HG02970 (cell line): ENCODE data around the gene RAB11B.
"Not testable (repeated sequence)": the region's sequence is repeated elsewhere in the genome, so short reads cannot be mapped to it uniquely, and the experiment has no call there.

Experiments
- ATAC-seq: cut with Tn5 transposase; IDR thresholded peaks from one replicate; pipeline ENCODE4 v1.9.1; 2021; ENCODE audit warnings: mild to moderate bottlenecking, moderate library complexity, moderate number of reproducible peaks; ENCODE audit not compliant: unreplicated experiment, low FRiP score

The RAB11B gene

DNA sequence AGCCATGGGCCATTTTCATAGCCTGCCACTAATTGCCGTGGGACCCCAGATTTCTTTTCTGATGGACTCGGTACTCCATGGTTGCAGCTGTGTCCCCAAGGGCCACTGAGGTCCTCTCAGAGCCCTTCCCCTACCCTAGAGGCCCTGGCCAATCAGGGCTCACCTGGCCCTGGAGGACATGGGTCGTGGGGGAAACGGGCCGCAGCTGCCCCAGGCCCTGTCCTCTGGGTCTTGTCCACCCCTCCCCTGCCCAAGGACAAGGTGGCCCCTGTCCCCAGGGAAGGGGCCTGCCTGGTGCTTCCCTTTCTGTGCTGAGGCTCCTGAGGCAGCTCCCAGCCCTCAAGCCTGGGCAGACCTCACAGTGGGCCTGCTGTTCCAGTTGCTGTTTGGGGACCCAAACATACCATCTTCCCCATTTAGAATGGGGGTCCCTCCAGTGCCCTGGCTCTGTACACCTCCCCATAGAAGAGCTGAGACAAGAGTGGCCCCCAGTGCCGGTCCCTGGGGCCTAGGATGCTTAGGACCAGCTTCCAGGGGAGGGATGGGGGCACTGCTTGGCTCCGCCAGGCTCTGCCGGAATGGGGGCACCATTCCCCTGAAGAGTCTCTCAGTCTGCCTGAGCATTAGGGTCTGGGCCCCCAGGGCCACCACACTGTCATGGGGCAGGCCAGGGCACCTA is 3.2 kb downstream of the RAB11B start:
- no peak for ATAC-seq

DNA sequence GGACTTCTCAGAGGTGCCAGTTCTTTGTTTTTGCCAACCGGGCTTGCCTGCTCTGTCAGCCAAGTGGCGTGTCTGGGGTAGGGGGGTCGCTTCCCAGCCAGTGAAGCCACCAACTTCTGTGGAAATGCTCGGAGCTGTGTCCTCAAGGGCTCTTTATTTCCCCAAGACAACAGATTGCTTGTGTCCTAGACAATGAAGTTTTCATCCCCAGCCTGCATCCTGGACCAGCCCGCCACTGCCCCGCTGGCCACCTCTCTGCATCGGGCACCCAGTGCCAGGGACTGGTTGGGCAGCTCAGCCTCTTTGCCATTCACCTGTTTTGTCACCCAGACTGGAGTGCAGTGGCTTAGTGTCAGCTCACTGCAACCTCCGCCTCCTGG is 3.7 kb downstream of the RAB11B start:
- no peak for ATAC-seq

DNA sequence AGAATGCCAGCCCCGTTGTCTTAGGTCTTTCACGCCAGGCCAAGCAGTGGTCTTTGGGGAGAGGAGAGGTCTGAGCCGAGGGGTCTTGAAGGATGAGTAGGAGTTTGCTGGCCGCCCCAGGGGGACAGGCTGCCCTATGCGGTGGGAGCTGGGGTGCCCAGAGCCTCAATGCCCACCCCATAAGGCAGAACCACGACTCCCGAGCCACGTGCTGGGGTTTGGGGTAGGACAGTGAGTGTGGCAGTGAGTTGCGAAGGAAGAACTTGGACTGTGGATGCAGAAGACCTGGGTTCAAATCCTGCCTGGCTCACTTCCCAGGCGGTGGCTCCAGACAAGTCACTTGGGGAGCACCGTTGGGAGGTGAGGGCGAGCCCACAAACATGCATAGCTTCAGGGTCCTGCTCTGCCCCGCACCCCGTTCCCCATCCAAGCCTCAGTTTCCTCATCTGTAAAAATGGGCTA is 5.5 kb downstream of the RAB11B start:
- no peak for ATAC-seq

DNA sequence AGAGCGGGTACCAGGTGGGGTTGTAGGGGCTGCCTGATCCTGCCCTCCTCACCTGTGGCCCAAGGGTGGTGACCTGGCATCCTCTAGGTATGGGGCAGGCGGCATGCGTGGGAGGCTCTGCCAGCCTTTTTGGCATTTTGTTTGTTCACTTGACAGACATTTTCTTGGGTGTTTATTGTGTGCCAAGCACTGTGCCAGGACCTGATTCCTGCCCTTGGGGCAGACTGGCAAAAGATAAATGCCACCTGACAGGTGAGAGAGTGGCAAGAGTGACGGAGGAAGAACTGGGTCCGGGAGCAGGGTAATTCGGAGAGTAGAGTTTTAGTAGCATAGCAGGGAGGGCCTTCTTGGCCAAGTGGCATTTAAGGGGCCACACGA is 6.0 kb downstream of the RAB11B start:
- ATAC-seq, result no peak

DNA sequence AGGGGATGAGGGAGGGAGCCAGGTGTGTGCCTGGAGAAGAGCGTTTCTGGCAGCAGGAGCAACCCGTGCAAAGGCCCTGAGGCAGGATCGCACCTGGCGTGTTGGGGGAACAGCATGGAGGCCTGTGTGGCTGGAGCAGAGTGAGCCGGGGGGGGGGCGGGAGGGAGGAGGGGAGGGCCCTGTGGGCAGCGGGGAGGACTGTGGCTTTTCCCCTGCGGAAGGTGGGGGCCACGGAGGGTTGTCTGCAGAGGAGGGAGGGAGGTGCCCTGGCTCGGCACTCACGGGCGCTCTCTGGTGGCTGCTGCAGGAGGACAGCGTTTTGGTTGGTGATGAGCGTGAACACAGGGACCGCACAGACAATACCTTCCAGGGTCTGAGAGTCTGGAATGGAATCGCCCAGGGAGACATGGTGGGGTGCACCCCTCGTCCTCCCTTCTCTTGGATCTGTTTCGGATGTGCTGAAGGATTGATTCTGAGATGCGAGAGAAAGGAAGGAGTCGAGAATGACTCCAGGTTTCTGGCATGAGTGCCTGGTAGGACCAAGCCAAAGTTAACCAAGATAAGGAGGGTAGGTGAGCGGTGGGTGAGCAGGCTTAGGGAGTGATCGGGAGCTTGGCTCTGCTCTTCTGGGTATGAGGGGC is 6.5 kb downstream of the RAB11B start:
- ATAC-seq, result no peak

DNA sequence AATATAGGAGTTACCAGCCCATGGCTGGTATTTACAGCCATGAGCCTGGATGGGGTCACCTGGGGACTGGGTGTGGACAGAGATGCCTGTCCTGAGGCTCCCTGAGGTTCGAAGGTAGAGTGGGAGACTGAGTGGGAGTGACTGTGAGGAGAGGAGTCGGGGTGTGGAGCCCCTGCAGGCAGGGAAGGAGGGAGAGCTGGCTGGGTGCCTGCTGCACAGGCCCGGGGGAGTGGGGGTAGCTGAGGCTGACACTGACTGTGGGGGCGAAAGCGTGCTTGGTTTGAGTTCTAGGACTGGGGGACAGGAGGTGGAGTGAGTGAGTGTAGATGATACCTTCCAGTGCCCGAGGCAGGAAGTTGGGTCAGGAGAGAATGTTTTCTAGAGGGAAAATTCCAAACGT is 7.1 kb downstream of the RAB11B start:
- ATAC-seq, result no peak

DNA sequence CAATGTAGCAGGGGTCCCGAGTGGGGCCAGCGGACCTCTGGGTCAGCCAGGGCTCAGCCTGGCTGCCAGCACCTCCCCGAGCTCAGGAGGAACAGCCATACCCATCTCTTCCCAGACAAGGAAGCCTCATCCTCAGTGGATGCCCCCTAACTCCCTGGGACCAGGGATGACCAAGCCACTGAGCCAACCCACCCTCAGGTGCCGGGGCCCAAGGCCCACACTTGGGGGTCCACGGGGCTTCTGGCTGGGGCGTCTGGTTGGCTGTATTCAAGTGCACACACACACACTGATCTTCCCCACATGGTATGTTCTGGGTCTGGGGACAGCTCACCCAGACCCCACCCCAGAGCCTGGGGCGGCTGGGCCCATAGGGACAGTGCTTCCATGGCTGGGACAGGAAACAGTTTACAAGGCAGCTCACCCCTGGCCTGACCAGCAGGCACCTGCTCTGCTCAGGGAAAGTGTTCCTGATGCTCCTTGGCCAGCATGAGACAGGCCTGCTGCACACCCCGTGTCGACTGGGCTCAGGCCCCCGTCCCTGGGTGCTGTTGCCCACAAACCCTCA is 7.7 kb downstream of the RAB11B start:
- ATAC-seq, result no peak

DNA sequence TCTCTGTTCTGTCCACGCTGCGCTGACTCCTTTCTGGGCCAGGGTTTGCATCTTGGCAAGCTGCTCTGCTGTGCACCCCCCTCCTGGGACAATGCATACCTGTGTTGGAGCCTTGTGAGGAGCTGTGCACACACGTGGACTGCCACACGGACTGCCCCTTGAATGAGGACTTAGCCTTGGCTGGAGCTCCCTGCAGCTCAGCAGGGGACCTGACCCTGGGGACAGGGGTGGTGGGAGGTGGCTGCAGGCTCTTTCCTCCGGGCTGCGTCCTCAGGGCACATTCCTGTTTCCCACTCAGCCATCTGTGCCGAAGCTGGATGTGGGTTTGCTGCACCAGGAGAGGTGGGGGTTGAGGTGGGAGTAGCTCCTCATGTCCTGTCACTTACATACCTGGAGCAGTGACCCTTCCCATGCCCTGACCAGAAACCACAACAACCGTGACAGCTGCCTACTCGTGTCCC is 8.2 kb downstream of the RAB11B start:
- ATAC-seq, result no peak

DNA sequence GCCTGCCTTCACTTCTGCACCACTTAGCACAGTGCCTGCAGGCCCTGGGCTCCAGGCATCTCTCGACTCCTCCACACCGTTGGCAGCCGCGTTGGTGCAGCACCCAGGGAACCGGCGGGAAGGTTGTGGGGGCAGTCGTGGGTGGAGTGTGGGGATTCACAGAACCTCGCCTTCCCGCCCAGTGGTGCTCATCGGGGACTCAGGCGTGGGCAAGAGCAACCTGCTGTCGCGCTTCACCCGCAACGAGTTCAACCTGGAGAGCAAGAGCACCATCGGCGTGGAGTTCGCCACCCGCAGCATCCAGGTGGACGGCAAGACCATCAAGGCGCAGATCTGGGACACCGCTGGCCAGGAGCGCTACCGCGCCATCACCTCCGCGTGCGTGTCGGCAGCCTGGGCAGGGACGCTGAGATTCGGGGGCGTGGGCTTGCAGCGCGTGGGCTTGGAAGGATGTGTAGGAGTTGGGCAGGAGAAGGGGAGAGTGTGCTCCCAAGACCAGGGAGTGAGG is 9.6 kb downstream of the RAB11B start:
- no peak for ATAC-seq

DNA sequence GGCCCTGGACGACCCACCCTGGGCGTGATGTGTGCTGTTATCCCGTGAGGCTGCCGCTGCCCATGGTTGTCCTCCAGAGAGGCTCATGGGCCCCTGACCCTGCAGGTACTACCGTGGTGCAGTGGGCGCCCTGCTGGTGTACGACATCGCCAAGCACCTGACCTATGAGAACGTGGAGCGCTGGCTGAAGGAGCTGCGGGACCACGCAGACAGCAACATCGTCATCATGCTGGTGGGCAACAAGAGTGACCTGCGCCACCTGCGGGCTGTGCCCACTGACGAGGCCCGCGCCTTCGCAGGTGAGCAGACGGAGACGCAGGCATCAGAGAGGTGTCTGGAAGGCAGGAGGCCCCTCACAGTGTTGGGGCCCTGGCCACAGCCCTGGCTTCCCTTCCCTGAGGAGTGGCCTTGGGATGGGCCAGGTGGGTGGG is 11.8 kb downstream of the RAB11B start:
- ATAC-seq, result no peak

DNA sequence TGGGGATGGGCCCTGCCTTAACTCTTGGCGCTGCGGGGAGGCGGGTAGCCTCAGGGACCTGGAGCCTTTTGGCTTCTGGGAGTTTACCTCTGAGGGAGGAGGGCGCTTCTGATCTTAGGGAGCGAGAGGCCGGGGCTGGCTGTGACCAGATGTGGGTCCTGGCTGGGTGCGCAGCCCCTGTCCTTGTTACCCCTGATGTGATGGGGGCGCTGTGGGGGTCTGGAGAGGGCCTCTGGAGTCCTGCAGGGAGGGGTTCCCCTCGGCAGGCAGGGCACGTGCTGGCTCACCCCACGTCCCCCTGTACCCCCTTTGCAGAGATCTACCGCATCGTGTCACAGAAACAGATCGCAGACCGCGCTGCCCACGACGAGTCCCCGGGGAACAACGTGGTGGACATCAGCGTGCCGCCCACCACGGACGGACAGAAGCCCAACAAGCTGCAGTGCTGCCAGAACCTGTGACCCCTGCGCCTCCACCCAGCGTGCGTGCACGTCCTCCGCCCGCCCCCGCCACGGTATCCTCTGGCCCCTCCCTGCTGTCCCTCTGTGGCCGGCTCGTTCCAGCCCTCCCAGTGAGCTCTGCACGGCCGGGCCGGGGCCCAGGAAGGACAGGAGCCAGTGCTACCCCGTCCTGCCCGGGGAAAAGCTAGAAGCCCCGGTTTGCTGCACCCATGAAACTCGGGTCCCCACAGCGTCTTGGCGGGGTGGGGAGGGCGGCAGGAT is 13.1 kb downstream of the RAB11B start:
- no peak for ATAC-seq

DNA sequence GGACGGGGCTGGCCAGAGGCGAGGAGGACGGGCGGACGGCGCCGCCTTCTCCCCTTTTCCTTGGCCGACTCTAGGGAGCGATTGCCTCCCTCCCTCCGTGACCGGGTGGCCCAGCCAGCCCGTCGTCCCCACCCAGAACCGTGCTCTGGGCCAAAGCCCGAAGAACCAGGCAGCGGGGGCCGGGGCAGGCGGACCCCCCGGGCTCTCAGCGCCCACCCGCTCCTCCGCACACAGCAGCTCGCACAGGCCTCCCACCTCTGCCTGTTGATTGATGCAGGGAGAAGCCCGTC is 13.6 kb downstream of the RAB11B start:
- no peak for ATAC-seq

DNA sequence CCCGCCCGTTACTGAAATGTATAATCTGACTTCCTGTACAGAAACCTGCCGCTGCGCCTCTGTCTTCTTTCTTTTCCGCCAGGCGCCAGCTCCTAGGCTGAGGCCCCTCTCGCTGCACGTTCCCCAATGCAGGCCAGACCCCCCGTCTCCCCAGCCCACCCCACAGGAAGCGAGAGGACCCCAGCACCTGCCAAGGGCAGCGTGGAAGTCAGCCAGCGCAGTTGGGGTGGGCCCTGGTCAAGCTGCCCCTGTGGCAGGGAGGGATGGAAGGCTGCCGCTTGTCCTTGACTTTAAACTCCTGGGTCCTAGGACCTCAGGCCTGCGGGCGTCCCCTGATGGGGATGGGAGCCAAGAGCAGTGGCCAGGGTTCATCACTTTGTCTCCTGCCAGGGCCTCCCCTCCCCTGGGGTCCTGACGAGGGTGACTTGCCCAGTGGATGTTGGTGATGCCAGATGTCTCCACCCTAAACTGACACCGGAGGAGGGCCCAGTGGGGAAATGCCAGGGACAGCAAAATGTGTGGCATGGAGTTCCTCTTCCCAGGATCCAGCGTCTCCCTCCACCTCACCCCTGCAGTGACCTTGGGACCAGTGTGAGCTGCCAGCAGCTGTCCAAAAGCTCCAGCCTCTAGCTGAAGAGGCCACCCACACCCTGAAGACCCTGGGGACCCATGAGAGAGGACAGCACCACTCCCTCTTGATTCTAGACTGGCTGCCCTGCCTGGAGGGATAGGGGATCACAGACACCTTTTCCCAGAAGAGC is 14.4 kb downstream of the RAB11B start:
- no peak for ATAC-seq

DNA sequence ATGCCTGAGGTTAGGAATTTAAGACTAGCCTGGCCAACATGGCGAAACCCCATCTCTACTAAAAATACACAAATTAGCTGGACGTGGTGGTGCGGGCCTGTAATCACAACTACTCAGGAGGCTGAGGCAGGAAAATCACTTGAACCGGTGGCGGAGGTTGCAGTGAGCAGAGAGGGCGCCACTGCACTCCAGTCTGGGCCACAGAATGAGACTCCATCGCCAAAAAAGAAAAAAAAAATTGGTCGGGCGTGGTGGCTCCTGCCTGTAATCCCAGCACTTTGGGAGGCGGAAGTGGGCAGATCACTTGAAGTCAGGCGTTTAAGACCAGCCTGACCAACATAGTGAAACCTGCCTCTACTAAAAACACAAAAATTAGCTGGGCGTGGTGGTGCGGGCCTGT is 20.6 kb downstream of the RAB11B start:
- ATAC-seq, result not testable (repeated sequence)

DNA sequence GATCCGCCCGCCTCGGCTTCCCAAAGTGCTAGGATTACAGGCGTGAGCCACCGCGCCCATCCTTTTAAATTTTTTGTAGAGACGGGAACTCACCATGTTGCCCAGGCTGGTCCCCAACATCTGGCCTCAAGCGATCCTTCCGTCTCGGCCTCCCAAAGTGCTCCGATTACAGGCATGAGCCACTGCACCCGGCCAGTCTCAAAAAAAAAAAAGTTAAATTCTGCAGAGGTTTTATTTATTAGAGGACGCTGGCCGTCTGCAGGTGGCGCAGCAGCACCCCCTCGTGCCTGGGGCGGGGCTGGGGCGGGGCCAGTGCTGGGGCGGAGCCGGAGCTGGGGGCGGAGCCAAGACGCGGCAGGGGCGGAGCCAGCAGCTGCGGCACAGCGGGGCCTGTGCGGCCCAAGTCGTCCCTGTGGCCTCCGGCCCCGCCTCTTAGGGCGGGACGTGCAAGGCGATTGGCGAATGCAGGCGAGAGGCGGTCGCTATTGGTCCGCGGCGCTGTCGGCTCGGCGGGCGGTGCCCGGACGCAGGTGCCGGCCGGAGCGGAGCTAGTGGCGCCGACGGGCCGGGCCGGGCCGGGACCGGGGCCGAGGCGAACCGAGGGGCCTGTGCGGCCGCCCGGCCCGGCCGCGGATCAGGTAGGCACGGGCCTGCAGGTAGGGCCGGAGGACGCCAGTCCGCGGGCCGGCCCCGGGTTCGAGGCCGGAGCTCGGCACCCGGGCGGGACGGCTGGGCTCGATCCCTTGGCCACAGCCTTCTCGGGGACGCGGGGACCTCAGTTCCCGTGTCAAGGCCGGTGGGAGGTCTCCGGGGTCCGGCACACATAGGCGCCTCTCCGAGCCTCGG is 22.8 kb downstream of the RAB11B start, which contains the start of gene MARCHF2:
Gene MARCHF2, plus strand, starts transcription at position 523 of the 846 bp plus-strand sequence. CDS start 8,536 bp downstream, outside the sequence.
- peak; percentile 97 for ATAC-seq

DNA sequence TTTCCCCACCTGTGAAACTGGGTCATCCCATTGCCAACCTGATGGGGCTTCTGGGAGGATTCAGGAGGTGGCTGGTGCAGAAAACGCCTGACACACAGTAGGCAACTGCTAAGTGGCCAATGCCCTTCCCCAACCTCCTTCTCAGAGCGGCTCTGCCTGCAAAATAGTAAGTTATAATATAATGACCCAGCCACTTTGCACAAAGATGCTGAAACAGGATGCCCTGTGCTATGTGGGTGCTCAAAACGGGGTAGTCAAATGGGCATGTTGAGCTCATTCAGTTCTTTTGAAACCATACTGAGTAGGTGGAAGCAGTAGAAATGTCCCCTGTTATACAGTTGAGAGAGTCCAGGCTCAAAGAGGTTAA is 23.5 kb downstream of the RAB11B start:
- ATAC-seq, result no peak

DNA sequence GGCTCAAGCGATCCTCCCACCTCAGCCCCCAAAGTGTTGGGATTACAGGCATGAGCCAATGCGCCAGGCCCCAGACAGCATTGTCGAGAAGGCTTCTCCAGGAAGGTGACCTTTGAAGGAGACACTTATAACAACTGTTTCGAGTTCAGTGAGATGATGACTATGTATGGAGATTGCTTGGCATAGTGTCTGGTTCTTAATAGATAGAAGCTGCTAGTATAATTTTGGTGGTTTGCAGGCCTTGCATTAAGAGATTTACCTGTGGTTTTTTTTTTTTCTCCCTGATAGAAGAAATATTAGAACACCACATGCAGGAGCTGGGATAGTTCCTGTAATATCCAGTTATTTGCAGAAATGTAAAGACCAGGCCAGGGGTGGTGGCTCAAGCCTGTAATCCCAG is 26.6 kb downstream of the RAB11B start:
- ATAC-seq, result no peak

DNA sequence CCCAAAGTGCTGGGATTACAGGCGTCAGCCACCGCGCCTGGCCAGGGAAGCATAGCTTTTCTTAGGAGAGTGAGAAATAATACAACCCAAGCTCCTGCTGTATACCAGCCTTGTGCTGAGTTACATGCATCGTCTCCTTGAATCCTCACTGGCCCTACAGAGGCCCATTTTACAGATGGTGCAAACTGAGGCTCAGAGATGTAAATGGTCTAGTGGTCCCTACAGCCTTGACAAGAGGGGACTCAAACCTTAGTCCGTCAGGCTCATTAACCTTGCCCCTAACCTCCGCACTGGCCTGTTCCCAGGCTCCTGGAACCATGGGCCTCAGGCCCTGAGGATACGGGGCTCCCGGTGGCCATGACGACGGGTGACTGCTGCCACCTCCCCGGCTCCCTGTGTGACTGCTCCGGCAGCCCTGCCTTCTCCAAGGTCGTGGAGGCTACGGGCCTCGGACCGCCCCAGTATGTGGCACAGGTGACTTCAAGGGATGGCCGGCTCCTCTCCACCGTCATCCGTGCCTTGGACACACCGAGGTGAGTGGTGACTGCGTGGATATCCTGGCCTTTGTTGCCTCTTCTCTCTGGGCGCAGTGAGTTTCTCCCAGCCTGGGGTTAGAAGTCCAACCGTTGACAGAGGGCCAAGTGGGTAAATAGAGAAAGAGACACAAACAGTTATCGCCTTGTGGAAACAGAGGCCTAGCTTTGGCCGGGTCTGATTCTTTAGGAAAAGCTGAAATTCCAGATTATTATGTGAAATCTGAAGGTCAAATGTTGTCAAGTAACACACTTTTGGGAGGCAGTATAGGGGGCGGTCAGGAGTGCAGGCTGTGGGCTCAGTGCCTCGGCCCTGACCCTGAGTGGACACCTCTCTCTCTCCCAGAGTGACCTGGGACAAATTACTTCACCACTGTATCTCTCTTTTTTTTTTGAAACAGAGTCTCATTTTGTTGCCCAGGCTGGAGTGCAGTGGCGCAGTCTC is 31.6 kb downstream of the RAB11B start:
- no peak for ATAC-seq
